ENCODE data around the gene CD300LF. TPM values are rescaled to one million over a fixed set of nuclear protein-coding genes. Genes with fewer than 3 reads are reported as not detected.

CD300LF gene
- total and polyA plus RNA-seq, 7 donors: 0.27 to 8.3 (median 3.3) TPM; not detected in 3

GRCh38 chr17:74691151-74691550, 21.6 kb downstream of the CD300LF start:
- intact Hi-C loops (cut with DNase I): no loop called here
- peak; percentile 20 for DNase-seq
- TF ChIP-seq EP300 (IDR thresholded peaks at IDR 0.05): no peak
- TF ChIP-seq CTCF (IDR thresholded peaks at IDR 0.05): no peak
- no peak for TF ChIP-seq POLR2A (IDR thresholded peaks at IDR 0.05)
- TF ChIP-seq POLR2AphosphoS5 (IDR thresholded peaks at IDR 0.05): no peak
- Histone ChIP-seq H3K36me3 (no peaks in the 10 kb centered on the region), H3K9me3 (no peaks in the 10 kb centered on the region), H3K4me1 (no peaks in the 10 kb centered on the region), H3K27ac (no peak overlapping the region), H3K4me3 (no peak overlapping the region), H3K27me3 (peaks cover 0 to 8% (median 0%) of the 10 kb centered on the region in 3 donors)
- 66 to 80% methylated on average over 8 of the region's 8 CpGs for WGBS, 2 donors

DNA sequence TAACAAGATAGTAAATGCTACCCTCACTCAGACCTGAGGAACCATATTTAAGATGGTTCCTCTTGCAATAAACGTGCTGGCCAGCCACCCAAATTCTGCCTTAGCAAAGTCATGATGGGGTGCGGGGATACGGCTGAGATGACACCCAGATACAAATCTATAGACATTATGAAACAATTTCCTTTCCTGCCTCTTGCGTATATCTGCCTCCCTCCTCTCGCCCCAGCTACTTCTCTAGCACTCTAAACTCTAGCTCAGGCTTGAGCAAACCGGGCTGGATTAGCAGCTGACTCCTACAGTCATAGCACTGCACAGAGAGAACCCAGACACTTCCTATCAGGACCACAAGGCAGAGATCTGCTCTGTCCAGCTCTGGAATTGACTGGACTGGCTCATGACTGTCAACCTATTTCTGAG, 22.3 kb downstream of the CD300LF start:
- Histone ChIP-seq H3K4me3 (no peak overlapping the region), H3K27me3 (peaks cover 0 to 4% (median 0%) of the 10 kb centered on the region in 3 donors), H3K4me1 (no peaks in the 10 kb centered on the region), H3K27ac (no peak overlapping the region), H3K9me3 (no peaks in the 10 kb centered on the region), H3K36me3 (no peaks in the 10 kb centered on the region)
- TF ChIP-seq POLR2A (IDR thresholded peaks at IDR 0.05) (no peak), CTCF (IDR thresholded peaks at IDR 0.05) (no peak), EP300 (IDR thresholded peaks at IDR 0.05) (no peak), POLR2AphosphoS5 (IDR thresholded peaks at IDR 0.05) (no peak)
- peak; percentile 67 for DNase-seq
- 69 to 74% methylated on average over 6 of the region's 6 CpGs for WGBS, 2 donors
- intact Hi-C loops (cut with DNase I): no loop called here

DNA sequence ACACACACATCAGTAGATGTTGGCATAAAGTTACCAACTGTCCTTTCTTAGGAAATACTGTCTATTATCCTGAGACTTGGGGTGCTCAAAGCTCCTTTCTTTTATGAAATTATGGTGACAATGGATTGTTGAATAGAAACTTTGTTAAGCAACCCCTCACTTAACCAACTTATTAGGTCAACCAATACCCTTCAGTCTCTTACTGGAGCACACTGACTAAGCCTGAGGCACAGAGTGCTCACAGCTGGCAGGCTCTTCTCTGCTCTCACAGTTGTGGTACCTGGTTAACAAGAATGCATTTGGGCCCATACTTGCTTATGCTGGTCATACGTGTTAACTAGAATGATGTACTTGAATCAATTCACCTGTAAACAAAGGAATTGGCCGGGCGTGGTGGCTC, 24.8 kb downstream of the CD300LF start:
- Histone ChIP-seq H3K4me1 (no peaks in the 10 kb centered on the region), H3K27ac (no peak overlapping the region), H3K36me3 (no peaks in the 10 kb centered on the region), H3K9me3 (no peaks in the 10 kb centered on the region), H3K4me3 (no peak overlapping the region), H3K27me3 (peaks cover 0 to 4% (median 0%) of the 10 kb centered on the region in 3 donors)
- 49 to 85% methylated on average over 3 of the region's 3 CpGs for WGBS, 2 donors
- TF ChIP-seq EP300 (IDR thresholded peaks at IDR 0.05) (no peak), POLR2A (IDR thresholded peaks at IDR 0.05) (no peak), CTCF (IDR thresholded peaks at IDR 0.05) (no peak), POLR2AphosphoS5 (IDR thresholded peaks at IDR 0.05) (no peak)
- intact Hi-C loops (cut with DNase I): no loop called here
- DNase-seq: peak; percentile 22

DNA sequence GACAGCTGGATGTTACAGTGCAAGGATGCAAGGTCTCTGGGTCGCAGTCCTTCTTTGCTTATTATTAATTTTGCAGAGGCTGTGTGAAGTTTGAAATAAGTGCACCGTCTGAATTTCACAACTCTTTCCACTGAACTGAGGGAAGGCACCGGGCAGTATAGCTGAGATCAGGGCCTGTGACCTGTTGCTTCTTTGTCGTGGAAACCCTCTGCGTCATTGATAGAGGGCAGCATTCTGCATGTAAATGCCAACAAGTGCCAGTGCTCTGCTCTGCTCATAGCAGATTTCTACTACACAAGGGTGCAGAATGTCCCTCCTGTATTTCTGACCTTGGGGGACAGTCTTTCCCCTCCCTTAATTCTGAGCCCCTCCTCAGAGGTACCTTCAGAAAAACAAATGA, 26.0 kb downstream of the CD300LF start:
- no peaks in the 10 kb centered on the region for H3K4me1 ChIP-seq
- WGBS, 2 donors: 48 to 60% methylated on average over 5 of the region's 5 CpGs

More for the DNA sequence above, 26.0 kb downstream of the CD300LF start:
- intact Hi-C loops (cut with DNase I): no loop called here
- TF ChIP-seq POLR2AphosphoS5 (IDR thresholded peaks at IDR 0.05): no peak
- TF ChIP-seq EP300 (IDR thresholded peaks at IDR 0.05): no peak
- TF ChIP-seq POLR2A (IDR thresholded peaks at IDR 0.05): no peak
- TF ChIP-seq CTCF (IDR thresholded peaks at IDR 0.05): no peak
- Histone ChIP-seq H3K27me3 (peaks cover 0 to 4% (median 0%) of the 10 kb centered on the region in 3 donors), H3K9me3 (no peaks in the 10 kb centered on the region), H3K36me3 (no peaks in the 10 kb centered on the region), H3K4me3 (no peak overlapping the region), H3K27ac (no peak overlapping the region)
- DNase-seq: no peak
